ENCODE measurements around the gene PGK2. TPM values are rescaled to one million over a fixed set of nuclear protein-coding genes. Genes with fewer than 3 reads are reported as not detected.
A peak's percentile ranks its signal among the peaks of the same experiment; 100 is the strongest.

PGK2 gene
- total RNA-seq, 1 experiment from 2014 or later = not detected

GRCh38 chr6:49739423-49739822 lies 47.7 kb downstream of the PGK2 start:
- Histone ChIP-seq H3K36me3 (ENCODE audit: control insufficient read depth, insufficient read depth, low read length) (no peaks in the 10 kb centered on the region), H3K4me3 (ENCODE audit: low read depth, low read length) (no peak overlapping the region), H3K4me1 (peaks cover 22% of the 10 kb centered on the region), H3K9me3 (no peaks in the 10 kb centered on the region), H3K27me3 (replicated peaks; ENCODE audit: control insufficient read depth, insufficient read depth, low read length) (no peaks in the 10 kb centered on the region)
- H3K9me3 Mint-ChIP-seq (ENCODE audit: unreplicated experiment) = no peaks in the 10 kb centered on the region
- BruUV-seq (replicated peaks) = no TSS peak
- peaks cover 9% of the 10 kb centered on the region for H3K4me1 Mint-ChIP-seq (ENCODE audit: low read depth, unreplicated experiment)
- no peak for DNase-seq
- CTCF ChIA-PET = no interaction called here
- POLR2A ChIA-PET = no interaction called here
- intact Hi-C loops (cut with micrococcal nuclease; ENCODE audit: unreplicated experiment) = no loop called here
- no peak for TF ChIP-seq CTCF (IDR thresholded peaks at IDR 0.05; ENCODE audit: insufficient read depth in 1 of 2, low read depth in 1 of 2, low read length in 1 of 2, severe bottlenecking in 1 of 2, unreplicated experiment in 1 of 2)
- H3K27ac Mint-ChIP-seq (ENCODE audit: unreplicated experiment) = no peak overlapping the region
- no peaks in the 10 kb centered on the region for H3K27me3 Mint-ChIP-seq (ENCODE audit: insufficient read depth, unreplicated experiment)
- H3K4me3 Mint-ChIP-seq (ENCODE audit: unreplicated experiment) = no peak overlapping the region
- H3K36me3 Mint-ChIP-seq (ENCODE audit: insufficient read depth, unreplicated experiment) = no peaks in the 10 kb centered on the region

- Mint-ChIP-seq H3K27ac (ENCODE audit: unreplicated experiment) (peak overlapping the region; percentile 56), H3K27me3 (ENCODE audit: insufficient read depth, unreplicated experiment) (no peaks in the 10 kb centered on the region), H3K4me1 (ENCODE audit: low read depth, unreplicated experiment) (peaks cover 9% of the 10 kb centered on the region), H3K4me3 (ENCODE audit: unreplicated experiment) (peak overlapping the region; percentile 59), H3K36me3 (ENCODE audit: insufficient read depth, unreplicated experiment) (no peaks in the 10 kb centered on the region), H3K9me3 (ENCODE audit: unreplicated experiment) (no peaks in the 10 kb centered on the region)
- no peak for TF ChIP-seq CTCF (IDR thresholded peaks at IDR 0.05; ENCODE audit: insufficient read depth in 1 of 2, low read depth in 1 of 2, low read length in 1 of 2, severe bottlenecking in 1 of 2, unreplicated experiment in 1 of 2)
- ChIA-PET CTCF (no interaction called here), POLR2A (no interaction called here)
- H3K9me3 ChIP-seq = no peaks in the 10 kb centered on the region
- intact Hi-C loops (cut with micrococcal nuclease; ENCODE audit: unreplicated experiment) = loop anchor here (1.0 to 2.0 kb wide), 2 partner anchors 68 to 113 kb away; no protein-coding TSS in a partner anchor
- no peaks in the 10 kb centered on the region for H3K36me3 ChIP-seq (ENCODE audit: control insufficient read depth, insufficient read depth, low read length)
- no peak overlapping the region for H3K4me3 ChIP-seq (ENCODE audit: low read depth, low read length)
- BruUV-seq (replicated peaks) = no TSS peak
- no peaks in the 10 kb centered on the region for H3K27me3 ChIP-seq (replicated peaks; ENCODE audit: control insufficient read depth, insufficient read depth, low read length)
- H3K4me1 ChIP-seq = peaks cover 25% of the 10 kb centered on the region
- peak in 1 of 2 experiments; percentile 1 for DNase-seq
Measured at GRCh38 chr6:49736017-49736508, 51.0 kb downstream of the PGK2 start.

Other genes starting within 250 kb of the PGK2 start
- gene C6orf141, start 236.6 kb downstream of the PGK2 start, total RNA-seq (2022) = 2.1 and 2.3 TPM in 2 replicates
- gene RHAG, start 150.4 kb downstream of the PGK2 start, total RNA-seq (2022) = not detected in 2 replicates
- gene CRISP2, start 73.7 kb downstream of the PGK2 start, total RNA-seq (2022) = not detected in 2 replicates
- not detected in 2 replicates for gene CRISP3, start 42.9 kb downstream of the PGK2 start, total RNA-seq (2022)
- not detected in 2 replicates for gene CRISP1, start 79.2 kb upstream of the PGK2 start, total RNA-seq (2022)
- not detected in 2 replicates for gene DEFB114, start 176.9 kb upstream of the PGK2 start, total RNA-seq (2022)
- not detected in 2 replicates for gene DEFB113, start 182.3 kb upstream of the PGK2 start, total RNA-seq (2022)
- gene DEFB110, start 234.7 kb upstream of the PGK2 start, total RNA-seq (2022) = not detected in 2 replicates

All from Caco-2 (cell line).